GM18517 (cell line): ENCODE results near the gene KIAA0040.

Source experiments
- ATAC-seq: cut with Tn5 transposase; IDR thresholded peaks from one replicate; pipeline ENCODE4 v1.9.1; 2021; ENCODE audit warnings: mild to moderate bottlenecking, moderate library complexity; ENCODE audit not compliant: unreplicated experiment

Gene KIAA0040

GRCh38 chr1:175192630-175193526 lies at the start of gene KIAA0040:
Gene KIAA0040, minus strand, starts transcription at chr1:175192776. Its CDS starts 31,763 bp downstream, at chr1:175161013.
- peak; percentile 34 for ATAC-seq

- ATAC-seq, result peak; percentile 97
Measured at GRCh38 chr1:175237389-175237788, 44.8 kb upstream of the KIAA0040 start.

- ATAC-seq, result no peak
Measured at GRCh38 chr1:175234639-175235038, 42.1 kb upstream of the KIAA0040 start.

- no peak for ATAC-seq
Measured at GRCh38 chr1:175232335-175232734, 39.8 kb upstream of the KIAA0040 start.

GRCh38 chr1:175225805-175226129 lies 33.2 kb upstream of the KIAA0040 start:
- no peak for ATAC-seq

- ATAC-seq, result no peak
Measured at GRCh38 chr1:175222296-175222938, 29.8 kb upstream of the KIAA0040 start.

GRCh38 chr1:175221557-175222175 lies 29.1 kb upstream of the KIAA0040 start:
- no peak for ATAC-seq

GRCh38 chr1:175220853-175221556 lies 28.4 kb upstream of the KIAA0040 start:
- ATAC-seq, result no peak

GRCh38 chr1:175219774-175220173 lies 27.2 kb upstream of the KIAA0040 start:
- no peak for ATAC-seq

GRCh38 chr1:175218786-175219434 lies 26.3 kb upstream of the KIAA0040 start:
- no peak for ATAC-seq

GRCh38 chr1:175217721-175218531 lies 25.4 kb upstream of the KIAA0040 start:
- ATAC-seq, result no peak

GRCh38 chr1:175216444-175216843 lies 23.9 kb upstream of the KIAA0040 start:
- ATAC-seq, result no peak

- no peak for ATAC-seq
Measured at GRCh38 chr1:175211656-175212055, 19.1 kb upstream of the KIAA0040 start.

- no peak for ATAC-seq
Measured at GRCh38 chr1:175210744-175211143, 18.2 kb upstream of the KIAA0040 start.

GRCh38 chr1:175209493-175209921 lies 16.9 kb upstream of the KIAA0040 start:
- no peak for ATAC-seq

- ATAC-seq, result peak; percentile 83
Measured at GRCh38 chr1:175208773-175209492, 16.4 kb upstream of the KIAA0040 start.

- ATAC-seq, result no peak
Measured at GRCh38 chr1:175207971-175208370, 15.4 kb upstream of the KIAA0040 start.

- ATAC-seq, result no peak
Measured at GRCh38 chr1:175206687-175207086, 14.1 kb upstream of the KIAA0040 start.

GRCh38 chr1:175204330-175204729 lies 11.8 kb upstream of the KIAA0040 start:
- ATAC-seq, result peak; percentile 73
